NCI-H748 treated with DMSO at 0.1 percent for 48 hours (cell line): ENCODE measurements around the gene GMDS.
"Not testable (repeated sequence)": the region's sequence is repeated elsewhere in the genome, so short reads cannot be mapped to it uniquely, and the experiment has no call there.

Experiments used
- DNase-seq: peaks from one replicate; lab custom pipeline; 2025; lab: John Stamatoyannopoulos, UW

The GMDS gene

DNA sequence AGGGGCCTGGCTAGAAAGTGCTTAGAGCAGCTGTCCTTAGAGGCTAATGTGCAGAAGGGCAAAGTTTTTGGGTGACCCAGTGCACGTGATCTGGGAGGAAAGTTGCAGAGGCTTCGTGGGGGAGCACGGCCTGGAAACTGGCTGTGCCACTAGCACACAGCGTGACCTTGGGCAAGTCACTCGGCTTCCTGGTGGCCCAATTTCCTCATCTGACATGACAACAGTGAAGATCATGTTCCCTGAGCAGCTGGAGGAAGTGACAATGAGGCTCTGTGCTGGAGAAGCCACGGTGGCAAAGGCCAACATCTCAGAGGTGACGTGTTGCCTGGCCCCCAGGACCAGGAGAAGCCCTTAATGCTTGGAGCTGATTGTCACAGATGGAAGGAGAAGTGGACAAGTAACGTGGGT, 536.2 kb downstream of the GMDS start:
- no peak for DNase-seq

DNA sequence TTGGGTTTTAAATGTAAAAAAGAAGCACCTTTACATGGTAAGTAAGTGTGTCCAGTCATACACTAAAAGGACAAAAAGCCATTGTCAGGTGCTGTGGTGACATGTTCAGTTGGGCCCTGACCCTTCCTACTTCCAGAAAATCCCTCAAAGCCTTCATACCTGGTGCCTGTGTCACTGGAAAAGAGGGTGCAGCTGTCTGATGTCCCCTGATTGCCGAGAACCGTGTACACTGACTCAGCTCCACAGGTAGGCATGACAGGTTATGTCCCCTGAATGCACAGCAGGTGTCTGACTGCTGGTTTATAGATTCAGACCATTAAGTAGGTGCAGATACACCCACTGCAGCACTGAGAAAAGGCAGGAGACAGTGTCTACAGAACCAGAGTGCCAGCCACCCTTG, 536.6 kb downstream of the GMDS start:
- no peak for DNase-seq

DNA sequence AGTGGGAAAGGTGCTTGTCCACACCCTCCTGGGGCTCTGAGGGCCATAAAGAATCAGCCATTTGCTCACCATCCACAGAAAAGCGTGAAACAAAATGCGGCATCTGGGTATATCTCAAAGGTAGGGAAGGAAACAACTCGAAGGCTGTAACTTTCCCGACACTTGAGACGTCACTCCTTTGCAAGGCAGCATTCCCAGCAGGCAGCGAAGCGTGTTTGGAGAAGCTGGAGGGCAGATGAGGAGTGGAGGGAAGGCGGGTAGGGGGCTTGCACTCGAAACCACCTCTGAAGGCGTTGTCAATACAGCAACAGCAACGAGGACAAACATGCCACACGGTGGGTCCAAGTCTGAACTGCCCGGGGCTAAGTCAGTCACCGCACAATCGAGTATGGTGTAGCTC, 537.3 kb downstream of the GMDS start:
- DNase-seq, result no peak

DNA sequence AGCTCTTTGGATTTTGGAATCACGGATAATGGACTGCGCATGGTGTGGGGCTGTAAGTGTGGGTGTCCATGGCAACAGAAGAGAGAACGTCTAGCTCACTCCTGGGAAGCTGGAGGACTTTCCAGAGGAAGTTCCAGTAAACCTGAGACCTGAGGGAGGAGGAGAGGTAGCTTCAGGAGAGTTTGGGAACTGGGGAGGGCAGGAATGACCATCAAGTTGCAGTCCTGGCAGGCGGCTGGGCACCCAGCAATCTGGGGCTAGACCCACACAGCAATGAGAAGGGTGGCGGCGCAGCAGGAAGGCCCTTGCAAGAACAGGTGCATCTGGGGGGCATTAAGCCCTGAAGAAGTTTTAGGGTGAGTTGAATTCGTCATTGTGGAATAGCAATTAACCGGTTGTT, 539.8 kb downstream of the GMDS start:
- no peak for DNase-seq

DNA sequence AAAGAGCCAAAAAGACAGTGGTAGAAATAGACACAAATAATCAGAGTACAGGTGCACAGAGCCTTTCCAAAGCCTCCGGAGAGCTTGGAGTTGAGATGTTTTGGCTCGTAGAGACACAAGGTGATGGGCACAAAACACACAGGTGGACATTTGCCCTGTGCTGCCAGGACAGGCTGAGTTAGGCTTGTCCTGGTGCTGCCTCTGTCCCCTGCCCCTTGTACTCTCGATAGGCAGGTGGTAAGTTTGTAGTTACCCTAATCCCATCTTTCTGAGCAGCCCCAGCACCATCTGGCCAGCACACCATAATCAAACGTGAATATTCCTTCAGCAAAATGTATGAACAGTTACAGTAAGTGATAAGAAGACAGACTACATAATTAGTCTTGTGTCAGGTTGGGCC, 540.2 kb downstream of the GMDS start:
- no peak for DNase-seq

DNA sequence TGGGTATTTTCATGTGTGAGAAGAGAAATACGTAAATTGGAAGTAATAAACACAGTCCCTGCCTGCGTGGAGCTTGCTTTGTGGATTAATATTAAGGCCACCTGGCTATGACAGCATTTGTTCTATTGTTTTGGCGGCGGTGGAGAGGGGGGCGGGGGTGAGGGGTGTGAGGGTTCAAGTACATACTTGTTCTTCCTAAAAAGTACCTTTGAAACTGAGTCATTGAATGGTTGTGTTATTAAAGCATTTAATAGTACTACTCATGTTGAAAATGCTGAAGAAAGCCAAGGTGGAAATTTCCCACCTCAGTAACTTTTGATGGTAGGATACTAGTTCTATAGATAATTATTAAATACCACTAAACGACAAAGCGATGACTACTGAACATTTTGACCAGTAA, 540.7 kb downstream of the GMDS start:
- no peak for DNase-seq

DNA sequence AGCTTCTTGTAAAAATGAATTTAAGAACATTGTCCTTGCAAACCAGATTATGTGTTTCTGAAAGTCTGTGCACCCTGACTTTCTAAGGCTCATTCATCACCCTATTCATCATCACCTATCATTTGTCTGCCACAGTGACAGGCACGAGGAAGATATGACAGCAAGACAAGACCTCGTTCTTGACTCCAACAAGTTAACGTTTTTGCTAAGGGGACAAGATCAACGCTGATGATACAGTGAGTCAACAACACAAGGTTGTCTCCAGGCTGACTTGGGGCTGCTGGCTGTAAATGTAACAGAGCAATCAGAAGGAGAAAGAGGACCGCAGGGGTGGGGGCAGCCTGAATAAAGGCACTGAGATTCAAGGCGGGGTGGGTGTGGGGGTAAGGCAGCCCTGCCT, 541.5 kb downstream of the GMDS start:
- no peak for DNase-seq

DNA sequence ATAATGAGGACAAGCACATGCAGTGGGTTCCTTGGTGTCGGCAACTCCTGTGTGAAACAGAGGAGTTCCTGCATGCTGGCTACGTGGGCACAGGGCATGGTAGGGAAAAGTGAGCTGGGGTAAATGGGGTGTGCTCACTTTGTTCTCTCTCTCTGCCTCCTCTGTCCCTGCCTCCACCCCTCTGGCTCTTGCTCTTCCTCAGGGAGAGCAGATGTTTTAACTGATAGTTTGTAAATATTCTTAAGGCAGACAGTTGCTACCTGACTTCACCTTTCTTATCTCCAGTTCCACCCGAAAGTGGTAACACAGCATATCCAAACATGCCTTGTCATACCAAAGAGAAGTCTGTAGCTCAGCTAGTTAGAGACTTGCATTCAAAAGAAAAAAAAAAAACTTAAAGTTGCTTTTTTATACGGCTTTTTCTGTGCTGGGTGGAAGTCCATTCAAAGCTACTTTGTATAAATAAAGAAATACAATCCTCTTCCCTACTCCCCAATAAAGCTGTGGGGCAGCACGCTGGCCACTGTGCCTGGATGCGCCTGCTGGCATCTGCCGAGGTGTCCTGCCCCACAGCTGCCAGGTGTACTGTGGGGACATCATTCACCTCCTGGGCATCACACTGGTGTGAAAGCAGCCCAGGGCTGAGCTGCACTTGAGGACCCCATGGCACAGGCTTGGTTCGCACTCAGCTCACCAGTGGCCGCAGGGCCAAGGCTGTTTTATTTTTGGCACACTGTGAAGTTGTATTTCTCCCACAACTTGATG, 542.1 kb downstream of the GMDS start:
- no peak for DNase-seq

DNA sequence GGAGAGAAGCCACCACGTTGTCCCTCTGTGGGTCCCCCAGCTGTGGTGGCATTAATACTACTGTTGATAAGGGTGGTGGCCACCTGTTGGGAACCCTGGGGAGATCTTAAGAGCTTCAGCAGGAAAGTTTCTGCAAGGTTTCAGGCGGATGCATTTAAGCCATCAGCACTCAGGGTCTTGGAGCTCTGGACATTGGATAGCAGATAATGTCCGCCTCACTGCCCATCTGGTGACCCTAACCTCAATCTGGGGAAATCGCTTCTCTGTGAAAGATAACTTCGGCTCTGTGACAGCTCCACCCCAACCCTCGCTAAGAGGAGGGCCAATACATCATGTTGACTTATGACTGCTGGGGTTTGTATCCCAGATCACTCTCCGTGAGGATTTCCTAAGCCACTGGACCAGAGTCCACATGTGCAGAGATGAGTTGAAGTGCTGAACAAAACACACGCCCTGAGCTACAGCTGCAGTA, 542.8 kb downstream of the GMDS start:
- DNase-seq, result no peak

DNA sequence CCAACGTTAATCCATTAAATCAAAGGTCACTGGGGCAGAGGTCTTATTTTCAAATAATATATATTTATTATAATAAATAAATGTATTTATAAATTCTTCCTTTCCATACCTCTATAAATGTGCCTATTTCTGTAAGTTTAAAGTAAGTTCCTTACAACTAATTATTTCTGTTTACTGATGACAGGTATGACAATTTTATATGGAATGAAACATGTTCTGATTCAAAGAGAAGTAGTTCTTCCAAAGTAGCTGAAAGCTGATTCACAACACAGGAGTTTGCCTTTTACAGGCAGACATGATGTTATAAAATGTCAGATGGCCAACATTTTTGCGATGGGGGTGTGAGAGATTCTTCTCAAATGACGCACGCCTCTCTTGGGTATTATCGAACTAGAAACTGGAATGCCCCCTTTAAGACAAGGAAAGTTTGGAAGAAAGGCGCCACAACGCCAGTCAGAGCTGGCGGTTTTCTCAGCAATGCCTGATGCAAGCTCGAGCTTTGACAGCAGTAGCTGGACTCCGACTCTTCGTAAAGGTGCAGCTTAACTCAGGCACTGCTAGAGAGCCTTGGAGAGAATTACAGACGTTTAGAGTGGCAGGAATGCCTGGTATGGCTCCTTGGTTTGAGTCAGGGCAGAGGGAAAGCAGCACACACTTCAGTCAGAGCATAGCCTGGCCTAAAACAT, 543.6 kb downstream of the GMDS start:
- DNase-seq, result no peak

DNA sequence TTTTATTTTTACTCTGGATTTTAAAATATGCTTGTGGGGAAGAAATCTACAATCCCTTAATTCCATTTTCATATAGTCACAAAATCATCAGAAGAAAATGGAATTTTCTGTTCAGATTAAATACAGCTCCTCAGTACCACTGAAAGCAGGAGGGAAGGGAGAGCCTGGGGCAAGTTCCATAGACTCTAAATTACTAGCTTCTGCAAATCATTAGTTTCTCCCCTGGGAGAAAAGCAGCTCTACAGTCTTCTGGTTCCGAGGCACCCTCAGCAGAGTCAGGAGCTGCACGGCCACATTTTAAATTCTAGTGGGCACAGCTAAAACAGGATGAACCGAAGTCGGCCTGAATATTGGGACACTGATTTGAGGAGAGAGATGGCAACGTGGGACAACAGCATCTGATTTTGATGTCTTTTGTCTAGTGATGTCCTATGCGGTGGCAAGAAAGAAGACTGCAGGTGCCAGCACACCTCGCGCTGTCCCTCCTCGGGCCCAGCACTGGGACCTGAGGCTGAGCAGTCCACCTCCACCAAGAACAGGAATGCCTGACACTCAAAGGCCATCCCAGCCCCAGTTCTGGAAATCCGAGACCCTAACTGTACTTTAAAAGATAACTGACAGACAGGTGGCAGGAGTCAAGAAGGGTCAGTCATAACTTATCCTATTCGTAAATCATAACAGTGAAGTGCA, 545.0 kb downstream of the GMDS start:
- no peak for DNase-seq

DNA sequence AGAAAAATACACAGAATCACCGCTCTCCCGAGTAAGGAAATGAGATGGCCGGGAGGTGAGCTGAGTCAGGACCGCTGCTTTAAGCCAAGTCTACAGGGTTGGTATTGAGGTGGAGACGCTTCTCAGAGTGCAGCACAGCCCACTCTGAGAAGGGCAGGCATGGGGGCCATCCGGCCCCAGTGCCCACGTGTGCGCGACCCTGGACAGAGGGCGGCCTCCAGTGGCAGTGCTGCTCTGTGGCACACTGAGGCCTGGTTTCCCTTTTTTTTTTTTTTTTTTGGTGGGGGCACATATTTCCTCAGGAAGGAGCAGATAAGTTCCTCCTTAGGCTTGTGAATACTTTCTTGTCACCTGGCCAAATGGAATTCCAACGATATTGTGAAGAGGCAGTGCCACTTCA, 546.9 kb downstream of the GMDS start:
- DNase-seq, result no peak

DNA sequence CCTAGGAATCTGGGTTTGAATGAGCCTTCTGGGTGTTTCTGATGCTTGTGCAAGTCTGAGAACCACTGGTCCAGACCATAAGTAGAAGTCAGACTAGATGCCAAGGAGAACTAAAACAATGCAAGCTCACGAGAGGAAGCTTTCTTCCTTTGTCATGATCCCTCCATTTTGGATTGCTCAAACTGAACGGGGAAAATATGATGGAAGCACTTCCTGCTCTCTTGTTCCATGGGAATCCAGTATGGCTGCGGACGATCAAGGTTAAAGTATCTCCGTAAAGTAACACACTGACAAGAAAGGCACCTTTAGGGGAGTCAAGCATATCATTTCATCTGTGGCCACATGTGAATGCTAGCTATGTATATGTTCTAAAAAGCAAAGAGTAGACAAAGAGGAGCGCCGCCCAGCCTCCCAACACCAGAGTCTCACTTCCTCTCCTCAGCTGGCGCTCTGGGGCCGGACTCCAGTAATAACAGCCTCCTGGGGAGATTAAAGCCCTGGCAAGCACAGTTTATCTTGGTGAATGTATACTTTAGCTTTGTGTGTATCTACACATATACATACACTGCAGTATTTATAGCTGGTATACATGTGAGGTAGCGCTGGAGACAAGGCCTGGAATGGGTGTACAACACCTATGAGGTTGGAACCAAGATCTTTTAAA, 547.6 kb downstream of the GMDS start:
- DNase-seq, result no peak

DNA sequence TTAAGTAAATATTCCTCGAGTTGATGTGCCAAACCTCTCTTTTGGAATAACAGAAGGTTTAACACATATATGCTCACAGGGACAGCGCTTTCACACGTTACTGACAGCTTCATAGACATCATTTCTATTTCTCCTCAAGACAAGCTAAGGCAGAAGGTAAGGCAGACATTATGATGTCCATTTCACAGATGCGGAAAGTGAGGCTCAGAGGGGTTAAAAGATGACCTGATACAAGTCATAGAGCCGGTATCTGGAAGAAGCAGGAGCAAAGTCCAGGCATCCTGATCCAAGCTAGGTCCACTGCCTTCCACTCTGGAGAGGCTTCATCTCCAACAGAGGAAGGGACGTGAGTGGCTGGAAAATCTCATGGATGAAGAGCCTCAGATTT, 548.9 kb downstream of the GMDS start:
- no peak for DNase-seq

DNA sequence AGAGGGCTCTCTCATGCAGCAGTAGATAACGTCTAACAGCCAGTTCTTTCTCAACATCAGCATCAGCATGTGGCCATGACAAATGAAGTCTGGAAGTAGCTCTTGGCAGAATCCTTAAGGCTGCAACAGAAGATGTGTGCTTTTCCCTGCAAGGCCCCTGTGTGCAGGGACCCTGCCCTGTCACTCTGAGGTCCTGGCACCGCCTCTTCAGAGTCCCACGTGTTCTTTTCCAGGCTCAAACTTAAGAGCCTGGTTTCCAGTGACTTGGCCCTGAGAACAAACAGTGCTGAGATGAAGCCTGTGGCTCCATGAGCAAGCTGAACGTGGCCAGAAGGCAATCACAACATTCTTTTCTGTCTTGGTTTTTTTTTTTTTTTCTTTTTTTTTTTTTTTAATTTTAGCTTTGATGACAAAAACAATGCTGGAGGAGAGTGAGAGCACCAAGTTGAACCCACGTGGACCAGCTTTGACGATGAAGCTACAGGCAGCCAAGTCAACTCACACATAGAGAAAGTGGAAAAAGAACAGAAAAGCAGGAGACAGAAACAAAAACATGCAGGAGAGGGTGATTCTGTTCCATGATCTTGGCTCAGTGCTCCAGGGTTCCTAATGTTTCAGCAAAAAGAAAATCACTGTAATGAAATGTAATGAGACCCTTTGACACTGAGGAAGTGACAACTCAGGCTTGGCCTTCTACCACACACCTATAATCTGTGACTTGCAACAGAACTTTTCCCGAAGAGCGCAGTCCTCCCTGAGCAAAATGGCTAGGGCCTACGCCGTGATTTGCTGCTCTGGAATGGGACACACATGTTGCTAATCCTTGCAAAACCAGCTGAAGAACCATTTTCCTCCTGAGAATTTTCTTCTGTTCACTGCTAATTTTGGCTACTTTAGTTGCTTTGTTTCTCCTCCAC, 549.6 kb downstream of the GMDS start:
- no peak for DNase-seq

DNA sequence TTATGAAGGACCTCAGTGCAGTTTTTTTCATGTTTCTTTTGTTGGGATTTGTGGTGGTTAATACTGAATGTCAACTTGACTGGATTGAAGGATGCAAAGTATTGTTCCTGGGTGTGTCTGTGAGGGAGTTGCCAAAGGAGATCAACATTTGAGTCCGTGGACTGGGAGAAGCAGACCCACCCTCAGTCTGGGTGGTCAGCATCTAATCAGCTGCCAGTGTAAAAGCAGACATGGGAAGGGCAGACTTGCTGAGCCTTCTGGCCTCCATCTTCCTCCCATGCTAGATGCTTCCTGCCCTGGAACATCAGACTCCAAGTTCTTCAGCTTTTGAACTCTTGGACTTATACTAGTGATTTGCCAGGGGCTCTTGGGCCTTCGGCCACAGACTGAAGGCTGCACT, 553.6 kb downstream of the GMDS start:
- not testable (repeated sequence) for DNase-seq

DNA sequence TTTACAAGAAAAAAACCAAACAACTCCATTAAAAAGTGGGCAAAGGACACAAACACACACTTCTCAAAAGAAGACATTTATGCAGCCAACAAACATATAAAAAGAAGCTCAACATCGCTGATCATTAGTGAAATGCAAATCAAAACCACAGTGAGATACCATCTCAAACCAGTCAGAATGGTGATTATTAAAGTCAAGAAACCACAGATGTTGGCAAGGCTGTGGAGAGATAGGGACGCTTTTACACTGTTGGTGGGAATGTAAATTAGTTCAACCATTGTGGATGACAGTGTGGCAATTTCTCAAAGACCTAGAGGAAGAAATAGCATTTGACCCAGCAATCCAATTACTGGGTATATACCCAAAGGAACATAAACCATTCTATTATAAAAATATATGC, 554.7 kb downstream of the GMDS start:
- not testable (repeated sequence) for DNase-seq

DNA sequence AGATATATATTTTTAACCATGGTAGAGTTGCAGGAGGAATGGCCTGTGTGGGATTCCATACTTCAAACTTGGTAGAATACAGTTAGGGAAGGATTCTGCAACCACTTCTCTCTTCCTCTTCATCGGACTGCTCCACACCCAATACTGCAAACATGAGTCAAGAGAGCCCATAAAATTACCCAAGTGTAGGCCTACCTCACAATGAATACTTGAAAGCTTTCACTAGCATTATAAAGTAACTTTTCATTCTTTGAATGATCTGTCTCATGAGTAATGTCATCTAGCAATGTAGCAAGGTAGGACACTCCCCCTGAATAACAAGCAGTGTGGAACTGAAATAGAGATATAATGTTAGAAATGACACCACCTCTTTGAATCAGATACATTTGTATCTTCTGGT, 556.3 kb downstream of the GMDS start:
- no peak for DNase-seq

DNA sequence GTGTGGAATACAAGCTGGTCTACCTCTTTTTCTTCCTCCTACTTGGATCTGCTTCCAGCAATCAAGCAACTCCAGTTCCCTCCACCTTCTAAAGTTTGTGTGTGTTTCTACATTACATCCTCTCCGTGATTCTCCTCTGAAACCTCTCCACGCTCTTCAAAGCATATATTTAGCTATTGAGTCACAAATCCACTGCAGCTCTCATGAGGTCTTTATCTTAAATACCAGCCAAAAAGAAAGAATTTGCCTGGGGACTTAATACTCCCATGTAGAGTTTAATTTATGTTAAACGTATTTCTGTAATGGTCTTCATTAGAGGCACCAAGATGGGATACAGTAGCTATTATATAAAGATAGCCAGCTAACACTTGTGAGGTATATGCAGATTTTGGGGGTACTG, 557.0 kb downstream of the GMDS start:
- no peak for DNase-seq

DNA sequence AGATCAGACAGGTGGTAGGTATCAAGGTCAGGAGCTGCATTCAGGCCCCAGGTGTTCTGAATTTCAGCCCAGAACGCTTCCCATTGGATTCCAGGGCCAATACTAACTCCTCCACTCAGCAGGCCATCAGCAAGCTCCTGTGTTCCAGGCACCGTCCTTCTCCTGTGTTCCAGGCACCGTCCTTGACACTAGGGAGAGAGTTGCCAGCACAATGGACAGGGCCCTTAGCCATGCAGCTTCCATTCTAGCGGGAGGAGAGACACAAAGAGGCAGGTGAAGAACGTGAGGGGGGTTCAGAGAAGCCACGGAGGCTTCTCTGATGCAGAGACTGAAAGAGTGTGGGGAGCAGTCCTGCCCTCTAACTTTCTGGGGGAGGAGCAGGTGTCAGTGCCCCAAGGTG, 558.0 kb downstream of the GMDS start:
- DNase-seq, result no peak
